Measurements from ENCODE around the gene SH3RF3.

SH3RF3 gene

DNA sequence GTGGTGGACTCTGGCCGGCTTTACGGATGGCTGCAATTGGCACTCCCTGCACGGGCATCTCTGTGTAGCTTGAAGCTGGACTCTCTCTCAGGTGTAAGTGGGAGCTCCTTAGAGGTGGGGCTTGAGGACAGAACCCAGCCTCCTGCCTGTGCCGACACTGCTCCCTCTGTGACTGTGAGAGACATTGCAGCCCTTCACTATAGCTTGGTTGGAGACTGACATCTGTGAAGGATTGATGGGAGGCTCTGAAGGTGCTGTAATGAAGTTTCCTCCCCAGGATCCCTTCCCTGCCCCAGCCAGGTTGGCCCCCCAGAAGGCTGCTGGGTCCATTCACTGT is 166.7 kb downstream of the SH3RF3 start:
- no peak overlapping the region for H3K27ac ChIP-seq
- no peak overlapping the region for H3K4me3 ChIP-seq
- DNase-seq (ENCODE audit: low spot score): no peak
- TF ChIP-seq, protein P1, sequence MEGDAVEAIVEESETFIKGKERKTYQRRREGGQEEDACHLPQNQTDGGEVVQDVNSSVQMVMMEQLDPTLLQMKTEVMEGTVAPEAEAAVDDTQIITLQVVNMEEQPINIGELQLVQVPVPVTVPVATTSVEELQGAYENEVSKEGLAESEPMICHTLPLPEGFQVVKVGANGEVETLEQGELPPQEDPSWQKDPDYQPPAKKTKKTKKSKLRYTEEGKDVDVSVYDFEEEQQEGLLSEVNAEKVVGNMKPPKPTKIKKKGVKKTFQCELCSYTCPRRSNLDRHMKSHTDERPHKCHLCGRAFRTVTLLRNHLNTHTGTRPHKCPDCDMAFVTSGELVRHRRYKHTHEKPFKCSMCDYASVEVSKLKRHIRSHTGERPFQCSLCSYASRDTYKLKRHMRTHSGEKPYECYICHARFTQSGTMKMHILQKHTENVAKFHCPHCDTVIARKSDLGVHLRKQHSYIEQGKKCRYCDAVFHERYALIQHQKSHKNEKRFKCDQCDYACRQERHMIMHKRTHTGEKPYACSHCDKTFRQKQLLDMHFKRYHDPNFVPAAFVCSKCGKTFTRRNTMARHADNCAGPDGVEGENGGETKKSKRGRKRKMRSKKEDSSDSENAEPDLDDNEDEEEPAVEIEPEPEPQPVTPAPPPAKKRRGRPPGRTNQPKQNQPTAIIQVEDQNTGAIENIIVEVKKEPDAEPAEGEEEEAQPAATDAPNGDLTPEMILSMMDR (IDR thresholded peaks at IDR 0.05): no peak

DNA sequence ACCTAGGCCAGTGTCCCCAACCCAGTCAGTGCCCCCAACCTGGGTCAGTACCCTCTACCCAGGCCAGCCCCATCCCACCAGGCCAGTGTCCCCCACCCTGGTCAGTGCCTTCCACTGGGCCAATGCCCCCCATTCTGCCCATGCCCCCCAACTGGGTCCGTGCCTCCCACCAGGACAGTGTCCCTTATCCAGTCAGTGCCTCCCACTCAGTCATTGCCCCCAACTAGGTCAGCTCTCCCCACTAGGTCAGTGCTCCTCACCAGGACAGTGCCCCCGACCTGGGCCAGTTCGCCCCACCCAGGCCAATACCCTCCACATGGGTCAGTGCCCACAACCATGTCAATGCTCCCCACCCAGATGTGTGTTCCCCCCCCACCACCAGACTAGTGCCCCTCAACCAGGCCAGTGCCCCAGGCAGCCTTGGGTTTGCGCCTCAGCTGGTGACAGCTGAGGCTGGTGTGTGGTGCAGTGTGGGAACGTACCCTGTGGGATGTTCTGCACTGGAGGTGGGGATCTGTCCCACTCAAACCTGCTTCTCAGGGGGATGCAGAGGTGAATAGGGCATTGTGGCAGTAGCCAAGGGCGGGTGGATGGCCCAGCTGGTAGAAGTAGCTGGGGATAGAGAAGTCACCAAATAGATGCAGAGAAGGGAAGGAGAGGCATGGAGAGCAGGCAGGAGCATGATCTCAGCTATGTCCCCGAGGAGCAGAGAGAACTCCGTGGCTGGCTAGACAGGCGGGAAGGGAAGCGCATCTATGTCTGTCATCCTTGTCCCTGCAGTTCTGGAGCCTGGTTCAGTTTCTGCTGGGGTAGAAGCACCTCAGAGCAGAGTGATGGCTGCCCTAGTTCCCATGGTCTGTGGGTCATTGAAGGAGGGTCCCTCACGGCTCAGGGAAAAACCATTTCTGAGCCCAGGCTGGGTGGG is 168.8 kb downstream of the SH3RF3 start:
- DNase-seq (ENCODE audit: low spot score): no peak
- Histone ChIP-seq H3K27ac (no peak overlapping the region), H3K4me3 (no peak overlapping the region)
- TF ChIP-seq, protein P1 (IDR thresholded peaks at IDR 0.05): no peak

DNA sequence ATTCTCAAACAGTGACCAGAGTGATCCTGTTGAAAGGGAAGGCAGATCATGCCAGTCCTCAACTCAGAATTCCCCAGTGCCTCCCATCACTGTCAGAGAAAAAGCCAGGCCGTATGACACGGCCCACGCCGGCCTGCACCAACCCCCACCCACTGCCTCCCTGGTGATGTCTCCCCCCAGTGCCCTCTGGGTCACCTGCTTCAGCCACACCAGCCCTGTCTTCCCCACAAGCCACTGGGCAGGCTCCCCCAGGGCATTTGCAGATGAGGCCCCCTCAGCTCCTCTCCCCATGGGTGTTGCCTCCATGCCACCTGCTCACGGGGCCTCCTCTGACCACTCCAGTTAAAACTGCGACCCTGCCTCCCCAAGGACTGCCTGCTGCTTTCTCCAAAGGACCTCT is 169.8 kb downstream of the SH3RF3 start:
- no peak overlapping the region for H3K4me3 ChIP-seq
- H3K27ac ChIP-seq: no peak overlapping the region
- no peak for DNase-seq (ENCODE audit: low spot score)
- TF ChIP-seq, protein P1 (IDR thresholded peaks at IDR 0.05): no peak

DNA sequence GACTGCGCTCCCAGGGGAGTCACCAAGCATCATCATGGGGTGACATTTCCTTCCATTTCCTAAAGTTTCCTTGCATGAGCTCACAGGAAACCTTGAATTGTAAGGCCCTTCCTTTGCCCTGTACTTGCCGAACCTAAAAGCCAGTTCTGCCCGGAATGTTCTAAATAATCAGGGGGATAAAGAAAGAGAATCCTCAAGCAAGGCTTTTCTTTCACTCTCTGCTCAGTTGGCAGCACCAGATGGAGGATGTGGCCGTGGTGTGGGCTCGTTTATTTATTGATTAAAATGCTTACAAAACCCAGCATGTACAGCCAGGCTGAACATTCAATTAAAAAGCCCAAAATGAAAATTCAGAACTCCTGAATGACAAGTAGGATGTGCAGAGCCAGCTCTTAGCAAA is 170.5 kb downstream of the SH3RF3 start:
- DNase-seq (ENCODE audit: low spot score): no peak
- H3K27ac ChIP-seq: peak overlapping the region in 1 of 2 donors; percentile 11
- no peak overlapping the region for H3K4me3 ChIP-seq
- TF ChIP-seq, protein P1 (IDR thresholded peaks at IDR 0.05): no peak

DNA sequence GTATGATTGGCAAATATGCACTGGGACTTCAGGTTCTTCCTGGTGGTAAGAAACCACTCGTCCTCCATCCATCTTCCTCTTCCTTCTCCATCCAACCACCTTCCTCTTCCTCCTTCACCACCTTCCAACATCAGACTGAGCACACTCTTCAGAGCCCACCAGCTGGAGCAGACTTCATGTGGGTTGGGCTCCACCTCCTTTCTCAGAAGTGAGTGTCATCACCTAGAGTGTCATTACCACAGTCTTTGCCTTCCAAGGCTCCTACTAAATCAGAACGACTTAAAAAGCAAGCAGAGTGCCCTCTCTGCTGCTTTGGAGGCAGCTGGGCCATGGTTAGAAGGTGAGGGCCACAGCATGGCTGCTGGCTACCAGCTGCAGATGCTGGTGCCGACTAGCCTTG is 171.6 kb downstream of the SH3RF3 start:
- H3K4me3 ChIP-seq: no peak overlapping the region
- TF ChIP-seq, protein P1 (IDR thresholded peaks at IDR 0.05): no peak
- DNase-seq (ENCODE audit: low spot score): no peak
- no peak overlapping the region for H3K27ac ChIP-seq

DNA sequence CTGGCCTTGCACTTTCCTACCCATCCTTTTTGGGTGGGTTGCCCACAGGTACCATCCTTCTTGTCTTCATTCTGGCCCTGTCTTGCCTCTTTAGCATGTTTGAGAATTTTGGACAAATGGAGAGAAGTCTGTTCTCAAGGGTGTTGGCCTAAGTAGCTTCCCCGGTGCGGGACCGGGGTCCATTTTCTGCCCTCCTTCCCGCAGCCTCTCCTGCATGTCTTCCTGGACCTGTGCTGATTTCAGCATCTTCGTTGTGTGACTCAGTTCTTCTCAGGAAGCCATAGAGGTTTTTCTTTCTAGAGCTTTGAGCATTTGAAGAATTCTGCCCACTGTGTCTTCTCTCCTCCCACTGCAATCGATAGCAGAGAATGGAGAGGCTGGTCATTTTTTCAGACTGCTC is 172.7 kb downstream of the SH3RF3 start:
- H3K4me3 ChIP-seq: no peak overlapping the region
- TF ChIP-seq, protein P1 (IDR thresholded peaks at IDR 0.05): no peak
- H3K27ac ChIP-seq: no peak overlapping the region
- no peak for DNase-seq (ENCODE audit: low spot score)

DNA sequence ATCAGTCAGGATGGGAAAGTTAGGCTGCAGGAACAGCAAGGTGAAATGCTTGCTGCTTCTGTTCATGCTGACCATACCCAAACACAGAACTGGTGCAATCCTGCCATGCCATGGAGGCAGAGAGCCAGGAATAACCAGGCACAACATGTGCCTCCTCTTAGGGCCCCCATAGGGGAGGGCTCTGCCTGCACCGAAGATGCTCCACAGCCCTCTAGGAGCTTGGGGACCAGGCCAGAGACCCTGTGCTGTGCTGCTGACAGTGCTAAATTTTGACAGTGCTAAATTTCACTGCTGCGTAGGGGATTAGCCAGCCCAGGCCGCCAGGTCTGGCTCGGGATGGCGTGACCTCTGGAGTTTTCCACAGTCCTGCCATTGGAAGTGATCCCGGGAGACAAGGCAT is 173.3 kb downstream of the SH3RF3 start:
- DNase-seq (ENCODE audit: low spot score): no peak
- TF ChIP-seq, protein P1 (IDR thresholded peaks at IDR 0.05): no peak
- no peak overlapping the region for H3K27ac ChIP-seq
- H3K4me3 ChIP-seq: no peak overlapping the region
